GM13977 (cell line): ENCODE measurements around the gene ZBTB4.
A peak's percentile ranks its signal among the peaks of the same experiment; 100 is the strongest.

Source experiments
- DNase-seq: peaks from one replicate; pipeline ENCODE4 v3.0.0; 2012; ENCODE audit warnings: low spot score
- in situ Hi-C: fragments of 300-500 bp; cut with MboI; formaldehyde crosslinking; loops from one replicate; pipeline ENCODE4 v1.12.0; 2022; ENCODE audit warnings: low sequenced_read_pairs, low pct_unique_long_range_greater_than_20kb, mixed read lengths, inconsistent platforms; ENCODE audit not compliant: unreplicated experiment
- TF ChIP-seq, protein P1 (sequence below): IDR thresholded peaks from 2 replicates; pipeline ENCODE4 v1.5.1; 2012; ENCODE audit warnings: mild to moderate bottlenecking, control low read depth; ENCODE audit not compliant: insufficient read depth; ENCODE audit errors: extremely low read depth, missing control alignments

Gene ZBTB4

DNA sequence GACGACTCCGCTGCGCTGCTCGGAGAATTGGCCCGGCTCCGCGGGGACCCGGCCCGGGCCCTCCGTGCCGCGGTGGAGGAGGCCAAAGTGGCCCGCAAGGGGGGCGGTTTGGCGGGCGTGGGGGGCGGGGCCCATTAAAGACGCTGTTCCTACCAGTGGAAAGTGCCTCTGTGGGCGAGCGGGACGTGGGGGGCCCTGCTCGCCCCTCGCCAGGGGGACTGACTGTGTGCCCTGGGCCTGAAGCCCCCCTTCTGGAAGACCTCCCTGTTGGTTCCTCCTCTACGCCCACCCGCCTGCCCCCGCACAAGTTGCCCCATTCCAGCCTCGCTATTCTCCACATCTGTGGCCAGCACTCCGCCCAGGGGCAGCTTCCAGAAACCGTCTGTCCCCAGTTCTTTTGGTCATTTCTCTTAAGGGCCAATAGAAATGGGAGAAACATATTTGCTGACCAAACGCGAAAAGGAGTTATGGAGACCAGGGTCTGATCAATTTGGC, 42.0 kb downstream of the ZBTB4 start:
- no peak for DNase-seq
- in situ Hi-C loops, result no loop called here
- TF ChIP-seq, protein P1, sequence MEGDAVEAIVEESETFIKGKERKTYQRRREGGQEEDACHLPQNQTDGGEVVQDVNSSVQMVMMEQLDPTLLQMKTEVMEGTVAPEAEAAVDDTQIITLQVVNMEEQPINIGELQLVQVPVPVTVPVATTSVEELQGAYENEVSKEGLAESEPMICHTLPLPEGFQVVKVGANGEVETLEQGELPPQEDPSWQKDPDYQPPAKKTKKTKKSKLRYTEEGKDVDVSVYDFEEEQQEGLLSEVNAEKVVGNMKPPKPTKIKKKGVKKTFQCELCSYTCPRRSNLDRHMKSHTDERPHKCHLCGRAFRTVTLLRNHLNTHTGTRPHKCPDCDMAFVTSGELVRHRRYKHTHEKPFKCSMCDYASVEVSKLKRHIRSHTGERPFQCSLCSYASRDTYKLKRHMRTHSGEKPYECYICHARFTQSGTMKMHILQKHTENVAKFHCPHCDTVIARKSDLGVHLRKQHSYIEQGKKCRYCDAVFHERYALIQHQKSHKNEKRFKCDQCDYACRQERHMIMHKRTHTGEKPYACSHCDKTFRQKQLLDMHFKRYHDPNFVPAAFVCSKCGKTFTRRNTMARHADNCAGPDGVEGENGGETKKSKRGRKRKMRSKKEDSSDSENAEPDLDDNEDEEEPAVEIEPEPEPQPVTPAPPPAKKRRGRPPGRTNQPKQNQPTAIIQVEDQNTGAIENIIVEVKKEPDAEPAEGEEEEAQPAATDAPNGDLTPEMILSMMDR, result no peak

DNA sequence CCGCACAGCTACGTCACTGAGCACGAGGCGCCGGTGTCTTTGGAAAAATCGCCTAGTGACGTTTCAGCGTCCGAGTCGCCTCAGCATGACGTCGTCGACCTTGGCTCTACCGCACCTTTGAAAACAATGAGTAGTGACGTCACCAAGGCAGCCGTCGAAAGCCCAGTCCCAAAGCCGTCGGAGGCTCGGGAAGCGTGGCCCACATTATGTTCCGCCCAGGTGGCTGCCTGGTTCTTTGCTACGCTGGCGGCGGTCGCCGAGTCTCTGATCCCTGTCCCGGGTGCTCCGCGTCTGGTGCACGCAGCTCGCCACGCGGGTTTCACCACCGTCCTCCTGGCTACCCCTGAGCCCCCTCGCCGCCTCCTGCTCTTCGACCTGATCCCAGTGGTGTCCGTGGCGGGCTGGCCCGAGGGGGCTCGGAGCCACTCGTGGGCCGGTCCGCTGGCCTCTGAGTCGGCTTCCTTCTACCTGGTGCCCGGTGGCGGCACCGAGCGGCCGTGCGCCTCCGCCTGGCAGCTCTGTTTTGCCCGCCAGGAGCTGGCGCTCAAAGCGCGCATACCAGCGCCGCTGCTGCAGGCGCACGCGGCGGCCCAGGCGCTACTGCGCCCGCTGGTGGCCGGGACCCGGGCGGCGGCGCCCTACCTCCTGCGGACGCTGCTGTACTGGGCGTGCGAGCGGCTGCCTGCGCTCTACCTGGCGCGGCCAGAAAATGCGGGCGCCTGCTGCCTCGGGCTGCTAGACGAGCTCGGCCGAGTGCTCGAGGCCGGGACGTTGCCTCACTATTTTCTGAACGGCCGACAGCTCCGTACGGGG, 42.7 kb downstream of the ZBTB4 start:
- peak; percentile 78 for DNase-seq
- TF ChIP-seq, protein P1, result peak; percentile 88
- in situ Hi-C loops, result no loop called here

DNA sequence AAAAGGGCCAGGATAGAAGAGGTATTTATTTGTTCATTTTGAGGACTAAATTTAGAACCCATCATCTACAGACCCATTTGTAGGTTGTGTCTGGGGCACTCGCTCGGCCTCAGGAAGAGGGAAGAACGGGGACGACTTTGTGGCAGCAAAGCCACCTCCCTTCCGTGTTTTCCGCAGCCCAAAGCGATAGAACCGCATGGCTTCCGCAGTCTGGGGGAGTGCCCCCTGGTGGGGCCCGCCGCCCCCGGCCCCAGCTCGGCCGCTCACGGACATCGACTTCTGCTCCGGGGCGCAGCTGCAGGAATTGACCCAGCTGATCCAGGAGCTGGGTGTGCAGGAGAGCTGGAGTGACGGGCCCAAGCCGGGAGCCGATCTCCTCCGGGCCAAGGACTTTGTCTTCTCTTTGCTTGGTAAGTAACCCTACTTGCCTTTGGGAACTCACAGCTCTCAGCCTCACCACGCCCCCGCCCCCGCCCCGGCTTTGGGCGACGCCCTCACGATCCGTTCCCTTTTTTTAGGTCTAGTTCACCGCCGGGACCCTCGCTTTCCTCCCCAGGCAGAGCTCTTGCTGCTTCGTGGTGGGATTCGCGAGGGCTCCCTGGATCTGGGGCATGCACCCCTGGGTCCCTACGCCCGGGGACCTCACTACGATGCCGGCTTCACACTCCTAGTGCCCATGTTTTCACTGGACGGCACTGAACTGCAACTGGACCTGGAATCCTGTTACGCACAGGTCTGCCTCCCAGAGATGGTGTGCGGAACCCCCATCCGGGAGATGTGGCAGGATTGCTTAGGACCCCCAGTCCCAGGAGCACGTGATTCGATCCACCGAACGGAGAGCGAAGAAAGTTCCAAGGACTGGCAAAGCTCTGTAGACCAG, 43.5 kb downstream of the ZBTB4 start:
- in situ Hi-C loops, result no loop called here
- TF ChIP-seq, protein P1, result peak; percentile 44
- no peak for DNase-seq

DNA sequence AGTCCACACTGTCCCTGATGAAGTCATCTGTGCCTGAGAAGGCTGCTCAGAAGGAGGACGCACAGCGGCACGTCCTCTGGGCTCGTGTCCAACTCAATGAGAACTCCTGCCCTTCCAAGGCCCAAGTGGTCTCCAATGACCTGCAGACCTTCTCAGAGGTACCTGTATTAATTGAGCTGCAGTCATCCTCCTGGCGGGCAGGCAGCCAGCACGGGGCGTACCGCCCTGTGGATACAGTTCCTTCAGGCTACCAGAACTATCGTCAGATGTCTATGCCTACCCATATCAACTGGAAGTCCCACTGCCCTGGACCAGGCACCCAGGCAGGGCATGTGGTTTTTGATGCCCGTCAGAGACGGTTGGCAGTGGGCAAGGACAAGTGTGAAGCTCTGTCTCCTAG, 47.1 kb downstream of the ZBTB4 start:
- no peak for DNase-seq
- TF ChIP-seq, protein P1, result no peak
- in situ Hi-C loops, result no loop called here

DNA sequence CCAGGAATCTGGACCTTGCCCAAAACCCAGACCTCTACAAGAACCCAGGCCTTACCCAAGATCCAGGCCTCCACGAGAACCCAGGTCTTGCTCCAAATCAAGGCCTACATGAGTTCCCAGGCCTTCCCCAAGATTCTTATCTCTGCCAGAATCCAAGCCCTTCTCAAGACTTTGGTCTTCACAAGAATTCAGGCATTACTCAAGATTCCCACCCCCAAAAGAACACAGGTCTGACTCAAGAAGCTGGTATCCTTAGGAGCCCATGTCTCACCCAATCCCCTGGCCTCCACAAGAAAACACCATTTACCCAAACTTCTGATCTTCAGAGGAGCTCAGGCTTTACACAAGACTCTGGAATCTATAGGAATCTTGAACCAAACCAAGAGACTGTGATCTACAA, 48.2 kb downstream of the ZBTB4 start:
- no peak for DNase-seq
- in situ Hi-C loops, result no loop called here
- TF ChIP-seq, protein P1, result no peak

DNA sequence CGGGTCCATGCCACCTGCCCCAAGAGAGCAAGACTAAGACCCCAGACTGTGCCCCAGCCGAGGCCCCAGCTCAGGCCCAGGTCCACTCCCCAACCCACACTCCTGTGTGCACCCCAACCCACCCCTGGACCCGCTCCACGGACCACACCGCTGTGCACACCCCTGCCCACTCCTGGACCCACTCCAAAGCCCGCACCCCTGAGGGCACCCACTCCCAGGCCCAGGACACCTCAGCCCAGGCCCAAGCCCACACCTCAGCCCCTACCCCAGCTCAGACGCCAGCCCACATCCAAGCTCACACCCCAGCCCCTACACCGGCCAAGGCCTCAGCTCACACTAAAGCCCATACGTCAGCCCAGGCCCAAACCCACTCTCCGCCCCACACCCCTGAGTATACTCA, 49.7 kb downstream of the ZBTB4 start:
- TF ChIP-seq, protein P1, result no peak
- DNase-seq, result no peak
- in situ Hi-C loops, result no loop called here
